Measurements from ENCODE around the gene PCDHB7. TPM values are rescaled to one million over a fixed set of nuclear protein-coding genes. Genes with fewer than 3 reads are reported as not detected.
A peak's percentile ranks its signal among the peaks of the same experiment; 100 is the strongest.
"Not testable (repeated sequence)": the region's sequence is repeated elsewhere in the genome, so short reads cannot be mapped to it uniquely, and the experiment has no call there.

PCDHB7 gene
- total RNA-seq, 2 experiments from 2014 or later = not detected

DNA sequence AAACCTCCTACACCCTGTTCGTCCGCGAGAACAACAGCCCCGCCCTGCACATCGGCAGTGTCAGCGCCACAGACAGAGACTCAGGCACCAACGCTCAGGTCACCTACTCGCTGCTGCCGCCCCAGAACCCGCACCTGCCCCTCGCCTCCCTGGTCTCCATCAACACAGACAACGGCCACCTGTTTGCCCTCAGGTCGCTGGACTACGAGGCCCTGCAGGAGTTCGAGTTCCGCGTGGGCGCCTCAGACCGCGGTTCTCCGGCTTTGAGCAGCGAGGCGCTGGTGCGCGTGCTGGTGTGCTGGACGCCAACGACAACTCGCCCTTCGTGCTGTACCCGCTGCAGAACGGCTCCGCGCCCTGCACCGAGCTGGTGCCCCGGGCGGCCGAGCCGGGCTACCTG is 15.1 kb upstream of the PCDHB7 start:
- H3K36me3 Mint-ChIP-seq; H3K27me3 Mint-ChIP-seq; H3K27ac Mint-ChIP-seq; H3K4me1 Mint-ChIP-seq; DNase-seq; POLR2A ChIA-PET; ATAC-seq (ENCODE audit: low read depth); H3K4me3 Mint-ChIP-seq: not testable (repeated sequence)
- peaks cover 11% of the 10 kb centered on the region for H3K9me3 Mint-ChIP-seq

DNA sequence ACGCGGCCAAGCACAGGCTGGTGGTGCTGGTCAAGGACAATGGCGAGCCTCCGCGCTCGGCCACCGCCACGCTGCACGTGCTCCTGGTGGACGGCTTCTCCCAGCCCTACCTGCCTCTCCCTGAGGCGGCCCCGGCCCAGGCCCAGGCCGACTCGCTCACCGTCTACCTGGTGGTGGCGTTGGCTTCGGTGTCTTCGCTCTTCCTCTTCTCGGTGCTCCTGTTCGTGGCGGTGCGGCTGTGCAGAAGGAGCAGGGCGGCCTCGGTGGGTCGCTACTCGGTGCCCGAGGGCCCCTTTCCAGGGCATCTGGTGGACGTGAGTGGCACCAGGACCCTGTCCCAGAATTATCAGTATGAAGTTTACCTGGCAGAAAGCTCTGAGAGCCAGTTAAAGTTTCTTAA is 14.5 kb upstream of the PCDHB7 start:
- ATAC-seq (ENCODE audit: low read depth); DNase-seq; H3K27ac Mint-ChIP-seq; H3K4me1 Mint-ChIP-seq; H3K4me3 Mint-ChIP-seq; H3K27me3 Mint-ChIP-seq; H3K36me3 Mint-ChIP-seq; POLR2A ChIA-PET: not testable (repeated sequence)
- H3K9me3 Mint-ChIP-seq = peaks cover 11% of the 10 kb centered on the region

DNA sequence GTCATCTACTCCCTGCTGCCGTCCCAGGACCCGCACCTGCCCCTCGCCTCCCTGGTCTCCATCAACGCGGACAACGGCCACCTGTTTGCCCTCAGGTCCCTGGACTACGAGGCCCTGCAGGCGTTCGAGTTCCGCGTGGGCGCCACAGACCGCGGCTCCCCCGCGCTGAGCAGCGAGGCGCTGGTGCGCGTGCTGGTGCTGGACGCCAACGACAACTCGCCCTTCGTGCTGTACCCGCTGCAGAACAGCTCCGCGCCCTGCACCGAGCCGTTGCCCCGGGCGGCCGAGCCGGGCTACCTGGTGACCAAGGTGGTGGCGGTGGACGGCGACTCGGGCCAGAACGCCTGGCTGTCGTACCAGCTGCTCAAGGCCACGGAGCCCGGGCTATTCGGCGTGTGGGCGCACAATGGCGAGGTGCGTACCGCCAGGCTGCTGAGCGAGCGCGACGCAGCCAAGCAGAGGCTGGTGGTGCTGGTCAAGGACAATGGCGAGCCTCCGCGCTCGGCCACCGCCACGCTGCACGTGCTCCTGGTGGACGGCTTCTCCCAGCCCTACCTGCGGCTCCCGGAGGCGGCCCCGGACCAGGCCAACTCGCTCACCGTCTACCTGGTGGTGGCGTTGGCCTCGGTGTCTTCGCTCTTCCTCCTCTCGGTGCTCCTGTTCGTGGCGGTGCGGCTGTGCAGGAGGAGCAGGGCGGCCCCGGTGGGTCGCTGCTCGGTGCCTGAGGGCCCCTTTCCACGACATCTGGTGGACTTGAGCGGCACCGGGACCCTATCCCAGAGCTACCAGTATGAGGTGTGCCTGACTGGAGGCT is 2.1 kb downstream of the PCDHB7 start:
- POLR2A ChIA-PET; H3K4me1 Mint-ChIP-seq; DNase-seq; H3K27me3 Mint-ChIP-seq; ATAC-seq (ENCODE audit: low read depth); H3K4me3 Mint-ChIP-seq; H3K36me3 Mint-ChIP-seq; H3K9me3 Mint-ChIP-seq: not testable (repeated sequence)
- H3K27ac Mint-ChIP-seq = peak overlapping the region; percentile 18

DNA sequence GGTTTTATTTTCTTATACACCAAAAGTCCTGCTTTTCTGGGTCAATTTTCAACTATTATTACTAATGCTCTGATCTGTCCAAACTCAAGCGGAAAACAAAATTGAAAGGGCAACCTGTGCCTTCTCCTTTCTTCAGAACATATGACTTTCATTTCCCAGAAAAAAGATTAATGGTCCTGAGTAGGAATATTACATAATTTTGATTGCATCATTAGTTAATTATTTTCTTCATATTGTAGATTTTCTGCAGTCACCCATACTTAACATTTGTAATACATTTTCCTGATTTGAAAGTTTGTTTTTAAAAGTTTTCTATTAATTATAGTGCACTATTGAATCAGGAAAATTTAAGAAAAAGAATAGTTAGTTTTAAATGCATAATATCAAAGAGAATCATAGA is 3.5 kb downstream of the PCDHB7 start:
- Mint-ChIP-seq H3K4me1 (no peaks in the 10 kb centered on the region), H3K36me3 (no peaks in the 10 kb centered on the region), H3K27me3 (no peaks in the 10 kb centered on the region), H3K4me3 (no peak overlapping the region), H3K27ac (no peak overlapping the region), H3K9me3 (peaks cover 1% of the 10 kb centered on the region)
- DNase-seq = no peak
- POLR2A ChIA-PET = no interaction called here
- no peak for ATAC-seq (ENCODE audit: low read depth)

DNA sequence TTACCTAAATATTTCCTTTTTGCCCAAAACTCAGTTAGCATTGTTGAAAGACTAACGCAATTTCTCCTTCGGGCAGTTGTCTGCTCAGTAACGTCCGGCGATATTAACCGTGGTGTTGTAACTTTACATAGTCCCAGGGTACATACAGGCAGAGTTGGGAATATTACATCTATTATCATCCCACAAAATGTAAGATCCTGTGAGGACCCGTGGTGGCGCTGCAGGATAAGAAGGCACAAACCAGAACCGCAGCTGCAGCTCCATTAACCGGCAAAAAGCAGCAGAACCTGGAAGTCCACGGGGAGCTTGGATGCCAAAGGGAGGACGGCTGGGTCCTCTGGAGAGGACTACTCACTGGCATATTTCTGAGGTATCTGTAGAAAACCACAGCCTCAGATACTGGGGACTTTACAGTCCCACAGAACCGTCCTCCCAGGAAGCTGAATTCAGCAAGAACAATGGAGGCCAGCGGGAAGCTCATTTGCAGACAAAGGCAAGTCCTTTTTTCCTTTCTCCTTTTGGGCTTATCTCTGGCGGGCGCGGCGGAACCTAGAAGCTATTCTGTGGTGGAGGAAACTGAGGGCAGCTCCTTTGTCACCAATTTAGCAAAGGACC is 5.2 kb downstream of the PCDHB7 start, which contains the start of gene PCDHB8:
Gene PCDHB8 (plus strand): TSS at position 214 of the 615 bp plus-strand sequence. CDS start 245 bp downstream, at position 459.
- H3K36me3 Mint-ChIP-seq; POLR2A ChIA-PET; H3K27ac Mint-ChIP-seq; H3K9me3 Mint-ChIP-seq; H3K4me1 Mint-ChIP-seq; H3K27me3 Mint-ChIP-seq; ATAC-seq (ENCODE audit: low read depth); DNase-seq; H3K4me3 Mint-ChIP-seq: not testable (repeated sequence)

DNA sequence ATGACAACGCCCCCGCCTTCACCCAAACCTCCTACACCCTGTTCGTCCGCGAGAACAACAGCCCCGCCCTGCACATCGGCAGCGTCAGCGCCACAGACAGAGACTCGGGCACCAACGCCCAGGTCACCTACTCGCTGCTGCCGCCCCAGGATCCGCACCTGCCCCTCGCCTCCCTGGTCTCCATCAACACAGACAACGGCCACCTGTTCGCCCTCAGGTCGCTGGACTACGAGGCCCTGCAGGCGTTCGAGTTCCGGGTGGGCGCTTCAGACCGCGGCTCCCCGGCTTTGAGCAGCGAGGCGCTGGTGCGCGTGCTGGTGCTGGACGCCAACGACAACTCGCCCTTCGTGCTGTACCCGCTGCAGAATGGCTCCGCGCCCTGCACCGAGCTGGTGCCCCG is 6.9 kb downstream of the PCDHB7 start:
- H3K27ac Mint-ChIP-seq; H3K27me3 Mint-ChIP-seq; H3K9me3 Mint-ChIP-seq; POLR2A ChIA-PET; H3K4me1 Mint-ChIP-seq; H3K4me3 Mint-ChIP-seq; ATAC-seq (ENCODE audit: low read depth); H3K36me3 Mint-ChIP-seq: not testable (repeated sequence)
- peak; percentile 44 for DNase-seq

DNA sequence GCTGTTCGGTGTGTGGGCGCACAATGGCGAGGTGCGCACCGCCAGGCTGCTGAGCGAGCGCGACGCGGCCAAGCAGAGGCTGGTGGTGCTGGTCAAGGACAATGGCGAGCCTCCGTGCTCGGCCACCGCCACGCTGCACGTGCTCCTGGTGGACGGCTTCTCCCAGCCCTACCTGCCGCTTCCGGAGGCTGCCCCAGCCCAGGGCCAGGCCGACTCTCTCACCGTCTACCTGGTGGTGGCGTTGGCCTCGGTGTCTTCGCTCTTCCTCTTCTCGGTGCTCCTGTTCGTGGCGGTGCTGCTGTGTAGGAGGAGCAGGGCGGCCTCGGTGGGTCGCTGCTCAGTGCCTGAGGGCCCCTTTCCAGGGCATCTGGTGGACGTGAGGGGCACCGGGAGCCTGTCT is 7.4 kb downstream of the PCDHB7 start:
- POLR2A ChIA-PET; DNase-seq; H3K36me3 Mint-ChIP-seq; H3K4me1 Mint-ChIP-seq; ATAC-seq (ENCODE audit: low read depth); H3K27ac Mint-ChIP-seq; H3K9me3 Mint-ChIP-seq; H3K4me3 Mint-ChIP-seq: not testable (repeated sequence)
- peaks cover 12% of the 10 kb centered on the region for H3K27me3 Mint-ChIP-seq

DNA sequence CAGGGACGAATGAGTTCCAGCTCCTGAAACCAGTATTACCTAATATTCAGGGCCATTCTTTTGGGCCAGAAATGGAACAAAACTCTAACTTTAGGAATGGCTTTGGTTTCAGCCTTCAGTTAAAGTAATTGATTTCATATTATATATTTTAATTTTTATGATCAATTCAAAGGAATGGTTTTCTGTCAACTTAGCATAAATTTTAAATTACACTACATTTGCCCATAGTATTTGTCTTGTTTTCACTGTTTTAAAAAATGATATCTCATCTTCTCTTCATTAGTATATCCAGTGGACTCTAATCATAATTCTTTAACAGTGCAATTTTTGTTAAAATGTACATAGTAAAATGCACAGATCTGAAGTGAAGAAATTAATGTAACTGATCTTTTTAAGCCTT is 7.9 kb downstream of the PCDHB7 start:
- Mint-ChIP-seq H3K27me3 (peaks cover 15% of the 10 kb centered on the region), H3K36me3 (no peaks in the 10 kb centered on the region), H3K27ac (no peak overlapping the region), H3K9me3 (peaks cover 8% of the 10 kb centered on the region), H3K4me3 (no peak overlapping the region), H3K4me1 (no peaks in the 10 kb centered on the region)
- ATAC-seq (ENCODE audit: low read depth) (no peak), DNase-seq (no peak)
- POLR2A ChIA-PET = no interaction called here

DNA sequence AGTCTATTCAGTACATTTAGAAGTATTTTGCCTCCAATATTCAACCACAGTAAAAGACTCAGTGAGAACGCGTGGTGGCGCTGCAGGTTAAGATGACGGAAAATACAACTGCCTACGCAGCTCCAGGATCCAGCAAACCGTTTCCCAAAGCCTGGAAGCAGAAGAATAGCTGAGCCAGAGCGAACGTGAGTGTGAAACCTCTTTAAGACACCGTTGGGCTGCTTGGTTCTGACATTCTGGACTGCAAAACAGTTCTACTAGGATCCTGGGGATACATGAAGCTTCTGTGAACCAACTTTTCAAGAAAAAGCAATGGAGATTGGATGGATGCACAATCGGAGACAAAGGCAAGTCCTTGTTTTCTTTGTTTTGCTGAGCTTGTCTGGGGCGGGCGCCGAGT is 9.8 kb downstream of the PCDHB7 start, which contains the start of gene PCDHB16:
Gene PCDHB16 (plus strand): TSS at position 140 of the 400 bp plus-strand sequence. CDS start 173 bp downstream, at position 313.
- Mint-ChIP-seq H3K36me3 (no peaks in the 10 kb centered on the region), H3K27me3 (peaks cover 16% of the 10 kb centered on the region), H3K4me1 (no peaks in the 10 kb centered on the region), H3K4me3 (no peak within 1 kb of the TSS), H3K9me3 (peaks cover 13% of the 10 kb centered on the region), H3K27ac (peak within 1 kb of the TSS; percentile 19)
- POLR2A ChIA-PET = no interaction called here
- no peak for ATAC-seq (ENCODE audit: low read depth)
- DNase-seq = no peak

DNA sequence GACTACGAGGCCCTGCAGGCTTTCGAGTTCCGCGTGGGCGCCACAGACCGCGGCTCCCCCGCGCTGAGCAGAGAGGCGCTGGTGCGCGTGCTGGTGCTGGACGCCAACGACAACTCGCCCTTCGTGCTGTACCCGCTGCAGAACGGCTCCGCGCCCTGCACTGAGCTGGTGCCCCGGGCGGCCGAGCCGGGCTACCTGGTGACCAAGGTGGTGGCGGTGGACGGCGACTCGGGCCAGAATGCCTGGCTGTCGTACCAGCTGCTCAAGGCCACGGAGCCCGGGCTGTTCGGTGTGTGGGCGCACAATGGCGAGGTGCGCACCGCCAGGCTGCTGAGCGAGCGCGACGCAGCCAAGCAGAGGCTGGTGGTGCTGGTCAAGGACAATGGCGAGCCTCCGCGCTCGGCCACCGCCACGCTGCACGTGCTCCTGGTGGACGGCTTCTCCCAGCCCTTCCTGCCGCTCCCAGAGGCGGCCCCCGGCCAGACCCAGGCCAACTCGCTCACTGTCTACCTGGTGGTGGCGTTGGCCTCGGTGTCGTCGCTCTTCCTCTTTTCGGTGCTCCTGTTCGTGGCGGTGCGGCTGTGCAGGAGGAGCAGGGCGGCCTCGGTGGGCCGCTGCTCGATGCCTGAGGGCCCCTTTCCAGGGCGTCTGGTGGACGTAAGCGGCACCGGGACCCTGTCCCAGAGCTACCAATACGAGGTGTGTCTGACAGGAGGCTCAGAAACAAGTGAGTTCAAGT is 11.8 kb downstream of the PCDHB7 start:
- DNase-seq; H3K4me1 Mint-ChIP-seq; H3K36me3 Mint-ChIP-seq; H3K4me3 Mint-ChIP-seq; ATAC-seq (ENCODE audit: low read depth); POLR2A ChIA-PET; H3K27ac Mint-ChIP-seq: not testable (repeated sequence)
- H3K9me3 Mint-ChIP-seq = peaks cover 20% of the 10 kb centered on the region
- H3K27me3 Mint-ChIP-seq = peaks cover 19% of the 10 kb centered on the region

DNA sequence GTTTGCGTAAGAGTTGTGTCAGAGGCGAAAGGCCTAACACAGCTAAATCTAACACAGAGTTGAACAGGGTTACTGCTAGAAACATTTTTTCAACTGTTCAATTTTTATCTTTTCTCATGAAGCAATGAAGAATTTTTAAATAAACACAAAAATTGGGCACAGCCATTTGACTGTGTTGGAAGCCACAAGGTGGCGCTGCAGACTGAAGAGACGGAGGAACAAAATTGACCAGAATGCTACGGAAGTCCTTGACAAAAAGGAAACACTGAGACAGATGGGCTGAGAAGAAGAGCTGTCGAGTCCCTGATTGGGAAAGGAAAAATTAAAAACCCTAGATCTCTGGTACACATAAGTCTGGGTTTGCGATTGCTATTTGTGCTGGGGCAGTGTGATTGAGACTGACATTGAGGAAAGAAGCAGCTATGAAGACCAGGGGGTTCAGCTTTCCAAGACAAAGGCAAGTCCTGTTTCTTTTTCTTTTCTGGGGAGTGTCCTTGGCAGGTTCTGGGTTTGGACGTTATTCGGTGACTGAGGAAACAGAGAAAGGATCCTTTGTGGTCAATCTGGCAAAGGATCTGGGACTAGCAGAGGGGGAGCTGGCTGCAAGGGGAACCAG is 14.6 kb downstream of the PCDHB7 start, which contains the start of gene PCDHB9:
Gene PCDHB9 (plus strand): TSS at position 265 of the 616 bp plus-strand sequence. CDS start 158 bp downstream, at position 423.
- DNase-seq (no peak), ATAC-seq (ENCODE audit: low read depth) (no peak)
- POLR2A ChIA-PET = no interaction called here
- no peaks in the 10 kb centered on the region for H3K36me3 Mint-ChIP-seq
- no peak within 1 kb of the TSS for H3K27ac Mint-ChIP-seq
- H3K27me3 Mint-ChIP-seq = peaks cover 20% of the 10 kb centered on the region
- peaks cover 25% of the 10 kb centered on the region for H3K9me3 Mint-ChIP-seq
- H3K4me3 Mint-ChIP-seq = no peak within 1 kb of the TSS
- H3K4me1 Mint-ChIP-seq = no peaks in the 10 kb centered on the region

DNA sequence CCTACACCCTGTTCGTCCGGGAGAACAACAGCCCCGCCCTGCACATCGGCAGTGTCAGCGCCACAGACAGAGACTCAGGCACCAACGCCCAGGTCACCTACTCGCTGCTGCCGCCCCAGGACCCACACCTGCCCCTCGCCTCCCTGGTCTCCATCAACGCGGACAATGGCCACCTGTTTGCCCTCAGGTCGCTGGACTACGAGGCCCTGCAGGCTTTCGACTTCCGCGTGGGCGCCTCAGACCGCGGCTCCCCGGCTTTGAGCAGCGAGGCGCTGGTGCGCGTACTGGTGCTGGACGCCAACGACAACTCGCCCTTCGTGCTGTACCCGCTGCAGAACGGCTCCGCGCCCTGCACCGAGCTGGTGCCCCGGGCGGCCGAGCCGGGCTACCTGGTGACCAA is 16.2 kb downstream of the PCDHB7 start:
- POLR2A ChIA-PET; ATAC-seq (ENCODE audit: low read depth); H3K36me3 Mint-ChIP-seq; DNase-seq; H3K4me1 Mint-ChIP-seq; H3K27ac Mint-ChIP-seq; H3K4me3 Mint-ChIP-seq: not testable (repeated sequence)
- Mint-ChIP-seq H3K27me3 (peaks cover 16% of the 10 kb centered on the region), H3K9me3 (peaks cover 29% of the 10 kb centered on the region)

DNA sequence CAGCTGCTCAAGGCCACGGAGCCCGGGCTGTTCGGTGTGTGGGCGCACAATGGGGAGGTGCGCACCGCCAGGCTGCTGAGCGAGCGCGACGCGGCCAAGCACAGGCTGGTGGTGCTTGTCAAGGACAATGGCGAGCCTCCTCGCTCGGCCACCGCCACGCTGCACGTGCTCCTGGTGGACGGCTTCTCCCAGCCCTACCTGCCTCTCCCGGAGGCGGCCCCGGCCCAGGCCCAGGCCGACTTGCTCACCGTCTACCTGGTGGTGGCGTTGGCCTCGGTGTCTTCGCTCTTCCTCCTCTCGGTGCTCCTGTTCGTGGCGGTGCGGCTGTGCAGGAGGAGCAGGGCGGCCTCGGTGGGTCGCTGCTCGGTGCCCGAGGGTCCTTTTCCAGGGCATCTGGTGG is 16.7 kb downstream of the PCDHB7 start:
- POLR2A ChIA-PET = not testable (repeated sequence)

More for the DNA sequence above, 16.7 kb downstream of the PCDHB7 start:
- peaks cover 29% of the 10 kb centered on the region for H3K9me3 Mint-ChIP-seq
- not testable (repeated sequence) for ATAC-seq (ENCODE audit: low read depth); H3K4me1 Mint-ChIP-seq; H3K4me3 Mint-ChIP-seq; DNase-seq; H3K36me3 Mint-ChIP-seq; H3K27ac Mint-ChIP-seq
- peaks cover 16% of the 10 kb centered on the region for H3K27me3 Mint-ChIP-seq

Measured in activated naive CD8-positive, alpha-beta T cell treated with anti-CD3 and anti-CD28 coated beads, Interleukin-2, amount 10 ng/mL, durations not matched to agents 7 days and 5 days (primary cell).